Measurements from ENCODE around the gene GDF7.

Gene GDF7

GRCh38 chr2:20673686-20674308 is 6.9 kb downstream of the GDF7 start:
- no peak for DNase-seq (ENCODE audit: low read depth, low spot score)

GRCh38 chr2:20674309-20674965 is 7.5 kb downstream of the GDF7 start:
- no peak for DNase-seq (ENCODE audit: low read depth, low spot score)

- no peak for DNase-seq (ENCODE audit: low read depth, low spot score)
Measured at GRCh38 chr2:20674974-20675679, 8.2 kb downstream of the GDF7 start.

- DNase-seq (ENCODE audit: low read depth, low spot score): no peak
Measured at GRCh38 chr2:20675701-20676352, 8.9 kb downstream of the GDF7 start.

GRCh38 chr2:20676353-20677215 is 9.6 kb downstream of the GDF7 start:
- DNase-seq (ENCODE audit: low read depth, low spot score): no peak

- DNase-seq (ENCODE audit: low read depth, low spot score): no peak
Measured at GRCh38 chr2:20677301-20678085, 10.5 kb downstream of the GDF7 start.

- DNase-seq (ENCODE audit: low read depth, low spot score): no peak
Measured at GRCh38 chr2:20678086-20678395, 11.1 kb downstream of the GDF7 start.

- DNase-seq (ENCODE audit: low read depth, low spot score): no peak
Measured at GRCh38 chr2:20678780-20679179, 11.8 kb downstream of the GDF7 start.

GRCh38 chr2:20680744-20681375 is 13.9 kb downstream of the GDF7 start:
- DNase-seq (ENCODE audit: low read depth, low spot score): no peak

- no peak for DNase-seq (ENCODE audit: low read depth, low spot score)
Measured at GRCh38 chr2:20682167-20682920, 15.4 kb downstream of the GDF7 start.

GRCh38 chr2:20684581-20685063 is 17.7 kb downstream of the GDF7 start:
- no peak for DNase-seq (ENCODE audit: low read depth, low spot score)

- no peak for DNase-seq (ENCODE audit: low read depth, low spot score)
Measured at GRCh38 chr2:20687260-20687832, 20.4 kb downstream of the GDF7 start.

GRCh38 chr2:20689428-20690264 is 22.7 kb downstream of the GDF7 start:
- no peak for DNase-seq (ENCODE audit: low read depth, low spot score)

- no peak for DNase-seq (ENCODE audit: low read depth, low spot score)
Measured at GRCh38 chr2:20691076-20691734, 24.3 kb downstream of the GDF7 start.

- DNase-seq (ENCODE audit: low read depth, low spot score): no peak
Measured at GRCh38 chr2:20692081-20692480, 25.1 kb downstream of the GDF7 start.

GRCh38 chr2:20693317-20693716 is 26.4 kb downstream of the GDF7 start:
- DNase-seq (ENCODE audit: low read depth, low spot score): no peak

- no peak for DNase-seq (ENCODE audit: low read depth, low spot score)
Measured at GRCh38 chr2:20696366-20696765, 29.4 kb downstream of the GDF7 start.

Measured in activated CD4-positive, CD25-positive, alpha-beta regulatory T cell treated with anti-CD3 and anti-CD28 coated beads, Interleukin-2, amount 50 U/mL, for 16 hours (primary cell).